K562 treated with DMSO at 1 percent for 12 hours (cell line): ENCODE results near the gene CYFIP2. TPM values are rescaled to one million over a fixed set of nuclear protein-coding genes. Genes with fewer than 3 reads are reported as not detected.

Experiments used
- total RNA-seq: library from RNA; unstranded; fragments of 300-600 nt; gene quantifications from 2 replicates; pipeline ENCODE4 v1.2.3, GENCODE V29; 2022; ENCODE audit not compliant: insufficient read depth

The CYFIP2 gene
- 16.4 and 19.2 TPM in 2 replicates for total RNA-seq

GRCh38 chr5:157265714-157266285, at the start of gene CYFIP2:
CYFIP2 (plus strand) TSS chr5:157266123; CDS start chr5:157285362, 19,239 bp downstream.

Other genes starting within 250 kb of the CYFIP2 start
- not detected in 2 replicates for gene HAVCR1, start 207.0 kb upstream of the CYFIP2 start, total RNA-seq
- not detected in 2 replicates for gene HAVCR2, start 157.1 kb upstream of the CYFIP2 start, total RNA-seq
- 5.1 and 6.4 TPM in 2 replicates for gene MED7, start 123.3 kb upstream of the CYFIP2 start, total RNA-seq
- gene GARIN3, start 99.9 kb upstream of the CYFIP2 start, total RNA-seq, result not detected in 2 replicates
- gene ITK, start 85.3 kb upstream of the CYFIP2 start, total RNA-seq, result not detected in 2 replicates
- gene NIPAL4, start 194.1 kb downstream of the CYFIP2 start, total RNA-seq, result not detected in 2 replicates